K562 (cell line): ENCODE results near the gene EYA4. TPM values are rescaled to one million over a fixed set of nuclear protein-coding genes. Genes with fewer than 3 reads are reported as not detected.

Source experiments
- ATAC-seq: fragments of 200-7000 bp; cut with Tn5 transposase; 3 replicates; pipeline ENCODE4 v1.9.1; 2020; ENCODE audit warnings: moderate library complexity
- BruUV-seq: library from RNA; stranded (reverse); fragments of 400-500 nt; replicated peaks from 2 replicates; lab custom pipeline; 2021; lab: Mats Ljungman, UMichigan
- CTCF ChIA-PET: fragments of 300-600 bp; formaldehyde crosslinking; extraction: SDS; loops from one replicate; lab custom pipeline; 2021; ENCODE audit warnings: low intra/inter-chr PET ratio; lab: Yijun Ruan, JAX
- POLR2A ChIA-PET: fragments of 300-600, 350-650 bp; sonication (Branson Sonifier 250); formaldehyde crosslinking; extraction: SDS; loops from one replicate; lab custom pipeline; 2021; ENCODE audit warnings: antibody characterized with exemption, inconsistent platforms; lab: Yijun Ruan, JAX
- DNase-seq, 4 experiments: peaks; one replicate each; pipeline versions ENCODE4 v3.0.0 to v3.0.0-alpha.2; 2011 to 2018; ENCODE audit warnings: low spot score in 3 of 4, mixed read lengths in 3 of 4; ENCODE audit errors: extremely low read depth in 1 of 4
- FAIRE-seq: peaks from 2 replicates; lab custom pipeline; 2011; peaks lifted over from hg19 to GRCh38; lab: Jason Lieb, UNC
- H2AFZ ChIP-seq: 2 replicates; pipeline ENCODE4 v1.6.0; 2011; ENCODE audit warnings: low read depth, low read length, control low read depth, inconsistent platforms
- H3K27ac ChIP-seq: fragments of 200-600 bp; 3 replicates; pipeline ENCODE4 v1.8.0; 2011; ENCODE audit warnings: low read depth, mild to moderate bottlenecking, control low read depth, inconsistent platforms, low read length, moderate library complexity, mixed read lengths; ENCODE audit errors: extremely low read depth
- H3K27me3 ChIP-seq, 2 experiments: fragments of 300-600 bp in 1 of 2; 2 replicates in 1 of 2; 3 replicates in 1 of 2; pipeline versions ENCODE4 v1.6.0 to v1.8.0; 2011; ENCODE audit warnings: inconsistent platforms in 2 of 2, low read length in 2 of 2, mild to moderate bottlenecking in 1 of 2, mixed read lengths in 1 of 2, moderate library complexity in 1 of 2; ENCODE audit not compliant: control insufficient read depth in 2 of 2, insufficient read depth in 2 of 2
- H3K36me3 ChIP-seq: fragments of 300-600 bp; 3 replicates; pipeline ENCODE4 v1.8.0; 2011; ENCODE audit warnings: mild to moderate bottlenecking, low read length, inconsistent platforms; ENCODE audit not compliant: control insufficient read depth, insufficient read depth
- H3K4me1 ChIP-seq, 2 experiments: fragments of 200-600 bp in 1 of 2; replicated peaks in 1 of 2; 2 replicates in 1 of 2; 3 replicates in 1 of 2; pipeline versions ENCODE4 v1.5.1 to v1.8.0; 2011; ENCODE audit warnings: inconsistent platforms in 2 of 2, low read length in 2 of 2, mild to moderate bottlenecking in 1 of 2, mixed read lengths in 1 of 2, moderate library complexity in 1 of 2; ENCODE audit not compliant: control insufficient read depth in 2 of 2, insufficient read depth in 2 of 2
- H3K4me2 ChIP-seq: 2 replicates; pipeline ENCODE4 v1.6.1; 2011; ENCODE audit warnings: low read length, control low read depth, inconsistent platforms, mixed read lengths; ENCODE audit not compliant: insufficient read depth
- H3K4me3 ChIP-seq: fragments of 200-600 bp; sonication (generic), shearing (Covaris generic); 2 replicates; pipeline ENCODE4 v1.5.1; 2016; ENCODE audit warnings: control low read depth, inconsistent platforms
- H3K79me2 ChIP-seq: fragments of 200-600 bp; 3 replicates; pipeline ENCODE4 v1.8.0; 2011; ENCODE audit warnings: low read length, inconsistent platforms; ENCODE audit not compliant: control insufficient read depth, insufficient read depth
- H3K9ac ChIP-seq, 2 experiments: 2 replicates each; pipeline versions ENCODE4 v1.6.0 to v1.6.1; 2011; ENCODE audit warnings: low read depth in 2 of 2, low read length in 2 of 2, control low read depth in 1 of 2, inconsistent platforms in 1 of 2, mild to moderate bottlenecking in 1 of 2, mixed read lengths in 1 of 2; ENCODE audit not compliant: insufficient read depth in 1 of 2
- H3K9me1 ChIP-seq: one replicate; pipeline ENCODE4 v1.6.0; 2011; ENCODE audit warnings: inconsistent platforms, mild to moderate bottlenecking, low read length, moderate library complexity; ENCODE audit not compliant: control insufficient read depth, insufficient read depth
- H3K9me3 ChIP-seq: replicated peaks from 2 replicates; pipeline ENCODE4 v1.5.1; 2011; ENCODE audit warnings: low read depth, low read length, inconsistent platforms; ENCODE audit not compliant: control insufficient read depth, insufficient read depth
- H4K20me1 ChIP-seq: replicated peaks from 2 replicates; pipeline ENCODE4 v1.6.1; 2011; ENCODE audit warnings: low read length, inconsistent platforms, mixed read lengths; ENCODE audit not compliant: control insufficient read depth, insufficient read depth
- COPS2 ChIP-seq: fragments of 450-650 bp; conservative IDR thresholded peaks from 2 replicates; pipeline ENCODE4 v1.6.1; 2016; ENCODE audit warnings: mild to moderate bottlenecking, moderate library complexity
- PRPF4 ChIP-seq: fragments of 200-400 bp; formaldehyde crosslinking; IDR thresholded peaks from one replicate; pipeline ENCODE4 v1.6.1; 2017; ENCODE audit warnings: low read length, low read depth, mild to moderate bottlenecking; ENCODE audit not compliant: insufficient read depth, poor library complexity, severe bottlenecking
- SAP30 ChIP-seq: fragments of 200-600 bp; sonication (generic); IDR thresholded peaks from 2 replicates; pipeline ENCODE4 v1.6.1; 2012; ENCODE audit warnings: borderline replicate concordance, low read depth, mild to moderate bottlenecking, moderate library complexity, low read length, control low read depth, inconsistent platforms; ENCODE audit not compliant: insufficient read depth, poor library complexity, severe bottlenecking
- SMARCE1 ChIP-seq: fragments of 450-650 bp; IDR thresholded peaks from 2 replicates; pipeline ENCODE4 v1.7.1; 2016; ENCODE audit warnings: mild to moderate bottlenecking
- STAT5A ChIP-seq: IDR thresholded peaks from 2 replicates; pipeline ENCODE4 v1.6.1; 2012; ENCODE audit warnings: low read length, inconsistent platforms, borderline replicate concordance
- TAF7 ChIP-seq: fragments of 450-650 bp; IDR thresholded peaks from 2 replicates; pipeline ENCODE4 v1.6.1; 2016; ENCODE audit warnings: missing genetic modification characterization, missing compliant biosample characterization
- WGBS: fragments of 100-300 bp; shearing (Covaris generic); methylation state at CpG from one replicate; pipeline ENCODE4 v1.1.6; 2016; ENCODE audit warnings: low coverage, mixed read lengths; ENCODE audit not compliant: insufficient coverage; ENCODE audit errors: missing lambda C conversion rate; 5-methylcytosine and 5-hydroxymethylcytosine counted together
- in situ Hi-C: fragments of 300-500 bp; cut with MboI; formaldehyde crosslinking; loops from 4 replicates; pipeline ENCODE4 v1.15.0; 2018; ENCODE audit warnings: inconsistent platforms, mixed read lengths
- intact Hi-C: fragments of 100-400 bp; cut with micrococcal nuclease; formaldehyde crosslinking; loops from 2 replicates; pipeline ENCODE4 v1.14.2; 2022
- polyA plus RNA-seq, 8 experiments: library from polyadenylated mRNA; depleted of rRNA in 4 of 8; stranded (reverse) in 5 of 8; unstranded in 3 of 8; fragments of >200 nt; fragmentation: Nextera tagmentation in 2 of 8; fragmentation: Illumina TruSeq in 1 of 8; extraction: Ambion mirVana in 2 of 8; extraction: Trizol in 1 of 8; gene quantifications; 2 replicates each; pipeline versions ENCODE4 v1.2.1 to v1.2.3, GENCODE V29; 2011 to 2014; ENCODE audit warnings: inconsistent platforms in 1 of 8, missing spikeins in 1 of 8
- total RNA-seq, 7 experiments: library from RNA; depleted of rRNA in 6 of 7; stranded (reverse); fragments of >200 nt in 6 of 7; fragmentation: Illumina TruSeq in 2 of 7; extraction: Trizol in 2 of 7; gene quantifications; 2 replicates each; pipeline versions ENCODE4 v1.2.1 to v1.2.3, GENCODE V29; 2011 to 2021; ENCODE audit warnings: low replicate concordance in 1 of 7
- TF ChIP-seq, protein P1 (sequence below): fragments of 450-650 bp; IDR thresholded peaks from 2 replicates; pipeline ENCODE4 v1.6.1; 2017; ENCODE audit warnings: mild to moderate bottlenecking, moderate library complexity

EYA4 gene
- total and polyA plus RNA-seq, 9 of the 15 experiments (the other 6 are each of a cell fraction or from before 2014, with no cell fraction given), result 0.03 to 0.04 TPM; not detected in 7

DNA sequence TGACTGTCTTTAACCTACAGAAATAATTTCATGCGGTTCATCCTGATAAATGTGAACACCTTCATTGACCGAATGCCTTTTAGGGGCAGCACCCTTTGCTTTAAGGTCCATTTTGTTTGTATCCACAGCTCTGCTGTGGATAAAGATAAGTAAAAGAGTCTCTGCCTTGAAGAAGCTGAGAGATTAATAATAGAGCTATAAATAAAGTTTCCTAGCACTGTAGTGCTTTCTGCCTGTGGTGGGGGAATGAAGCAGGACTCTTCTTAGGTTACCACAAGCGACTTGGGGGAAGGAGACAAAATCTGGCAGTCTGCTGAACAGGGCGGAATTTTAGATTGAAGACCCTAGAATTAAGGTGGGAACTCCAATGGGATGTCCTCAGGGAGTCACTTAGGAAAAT is 57.6 kb downstream of the EYA4 start:
- no peak for ATAC-seq
- POLR2A ChIA-PET, result no interaction called here
- CTCF ChIA-PET, result no interaction called here

DNA sequence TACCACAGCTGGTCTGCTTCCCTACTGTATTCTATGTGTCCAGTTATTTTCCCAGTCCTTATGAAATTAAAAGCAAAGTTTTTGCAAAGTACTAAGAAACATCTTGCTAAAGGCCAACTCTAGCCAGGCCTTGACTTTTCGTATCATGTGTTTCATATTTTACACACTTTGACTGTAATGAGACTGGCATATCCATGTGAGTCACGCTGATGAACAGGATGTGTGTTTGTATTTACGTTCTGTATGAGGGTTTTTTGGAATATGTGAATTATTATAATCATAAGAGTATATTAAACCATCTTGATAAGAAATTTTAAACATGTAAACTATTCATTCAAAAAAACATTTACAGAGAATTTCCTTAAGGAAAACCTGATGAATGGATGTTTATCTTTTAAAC is 59.7 kb downstream of the EYA4 start:
- H3K9ac ChIP-seq, result no peak overlapping the region
- H3K4me3 ChIP-seq, result no peak overlapping the region
- no peak overlapping the region for H2AFZ ChIP-seq
- no peak for TF ChIP-seq TAF7 (tag)
- no peak for TF ChIP-seq COPS2
- no peak for TF ChIP-seq PRPF4
- no peak for TF ChIP-seq SAP30
- no peak overlapping the region for H3K4me2 ChIP-seq
- H3K9me3 ChIP-seq, result no peaks in the 10 kb centered on the region
- no peak for ATAC-seq
- in situ Hi-C loops (no loop called here), intact Hi-C loops (no loop called here)
- WGBS, result 0% methylated on average over 3 of the region's 3 CpGs
- POLR2A ChIA-PET, result no interaction called here
- no peaks in the 10 kb centered on the region for H3K9me1 ChIP-seq
- H3K27me3 ChIP-seq, result no peaks in the 10 kb centered on the region
- FAIRE-seq, result no peak
- H3K27ac ChIP-seq, result no peak overlapping the region
- CTCF ChIA-PET, result no interaction called here
- no peaks in the 10 kb centered on the region for H4K20me1 ChIP-seq
- no peaks in the 10 kb centered on the region for H3K4me1 ChIP-seq
- no TSS peak for BruUV-seq
- no peak for DNase-seq
- no peaks in the 10 kb centered on the region for H3K79me2 ChIP-seq
- H3K36me3 ChIP-seq, result no peaks in the 10 kb centered on the region

More for the DNA sequence above, 57.6 kb downstream of the EYA4 start:
- intact Hi-C loops, result no loop called here
- 0% methylated on average over 4 of the region's 4 CpGs for WGBS
- Histone ChIP-seq H3K9me3 (no peaks in the 10 kb centered on the region), H3K4me2 (no peak overlapping the region), H3K9me1 (no peaks in the 10 kb centered on the region), H3K27ac (no peak overlapping the region), H4K20me1 (no peaks in the 10 kb centered on the region), H3K4me3 (no peak overlapping the region), H2AFZ (no peak overlapping the region), H3K36me3 (no peaks in the 10 kb centered on the region), H3K9ac (no peak overlapping the region)
- no peak for FAIRE-seq
- BruUV-seq, result no TSS peak
- TF ChIP-seq, protein P1, sequence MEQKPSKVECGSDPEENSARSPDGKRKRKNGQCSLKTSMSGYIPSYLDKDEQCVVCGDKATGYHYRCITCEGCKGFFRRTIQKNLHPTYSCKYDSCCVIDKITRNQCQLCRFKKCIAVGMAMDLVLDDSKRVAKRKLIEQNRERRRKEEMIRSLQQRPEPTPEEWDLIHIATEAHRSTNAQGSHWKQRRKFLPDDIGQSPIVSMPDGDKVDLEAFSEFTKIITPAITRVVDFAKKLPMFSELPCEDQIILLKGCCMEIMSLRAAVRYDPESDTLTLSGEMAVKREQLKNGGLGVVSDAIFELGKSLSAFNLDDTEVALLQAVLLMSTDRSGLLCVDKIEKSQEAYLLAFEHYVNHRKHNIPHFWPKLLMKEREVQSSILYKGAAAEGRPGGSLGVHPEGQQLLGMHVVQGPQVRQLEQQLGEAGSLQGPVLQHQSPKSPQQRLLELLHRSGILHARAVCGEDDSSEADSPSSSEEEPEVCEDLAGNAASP, result no peak
- no peak for TF ChIP-seq STAT5A
- no peak for TF ChIP-seq SMARCE1
- TF ChIP-seq, all 486 proteins: peak for 0
- in situ Hi-C loops, result no loop called here
- DNase-seq, result no peak
- Histone ChIP-seq H3K27me3 (no peaks in the 10 kb centered on the region), H3K4me1 (no peaks in the 10 kb centered on the region), H3K79me2 (no peaks in the 10 kb centered on the region)
